Ishikawa (cell line): ENCODE results near the gene VIPR2.

Experiments used
- CEBPB ChIP-seq: IDR thresholded peaks from 2 replicates; pipeline ENCODE4 v1.6.1; 2012
- CREB1 ChIP-seq: IDR thresholded peaks from 2 replicates; pipeline ENCODE4 v1.6.1; 2012; ENCODE audit warnings: low read depth
- EGR1 ChIP-seq: IDR thresholded peaks from 2 replicates; pipeline ENCODE4 v1.6.1; 2012
- EP300 ChIP-seq: IDR thresholded peaks from 2 replicates; pipeline ENCODE4 v1.6.1; 2012; ENCODE audit warnings: borderline replicate concordance
- FOXM1 ChIP-seq: IDR thresholded peaks from 2 replicates; pipeline ENCODE4 v1.6.1; 2012; ENCODE audit warnings: low read depth, borderline replicate concordance
- MAX ChIP-seq: IDR thresholded peaks from 2 replicates; pipeline ENCODE4 v1.6.1; 2012
- NFIC ChIP-seq: IDR thresholded peaks from 2 replicates; pipeline ENCODE4 v1.6.1; 2012
- RAD21 ChIP-seq: IDR thresholded peaks from 2 replicates; pipeline ENCODE4 v1.6.1; 2012; ENCODE audit warnings: low read depth
- REST ChIP-seq: IDR thresholded peaks from 2 replicates; pipeline ENCODE4 v1.6.1; 2012; ENCODE audit warnings: low read depth, mild to moderate bottlenecking
- TAF1 ChIP-seq: IDR thresholded peaks from 2 replicates; pipeline ENCODE4 v1.6.1; 2012; ENCODE audit warnings: low read depth, mild to moderate bottlenecking
- TCF12 ChIP-seq: IDR thresholded peaks from 2 replicates; pipeline ENCODE4 v1.6.1; 2012; ENCODE audit warnings: low read depth
- TEAD4 ChIP-seq: IDR thresholded peaks from 2 replicates; pipeline ENCODE4 v1.6.1; 2012
- USF1 ChIP-seq: IDR thresholded peaks from 2 replicates; pipeline ENCODE4 v1.6.1; 2012
- YY1 ChIP-seq: IDR thresholded peaks from 2 replicates; pipeline ENCODE4 v1.6.1; 2012; ENCODE audit warnings: low read depth
- ZBTB7A ChIP-seq: IDR thresholded peaks from 2 replicates; pipeline ENCODE4 v1.6.1; 2012; ENCODE audit warnings: low read depth

Gene VIPR2

GRCh38 chr7:159051916-159052315 is 92.8 kb downstream of the VIPR2 start:
- TF ChIP-seq ZBTB7A (no peak), CEBPB (no peak), CREB1 (no peak), TEAD4 (no peak), FOXM1 (no peak), EP300 (no peak), YY1 (no peak), REST (no peak), RAD21 (no peak), MAX (no peak), EGR1 (no peak), NFIC (no peak), TCF12 (no peak), TAF1 (no peak), USF1 (no peak)

- TF ChIP-seq EP300, result no peak
- no peak for TF ChIP-seq TAF1
- TF ChIP-seq YY1, result no peak
- no peak for TF ChIP-seq MAX
- TF ChIP-seq REST, result no peak
- TF ChIP-seq CREB1, result no peak
- no peak for TF ChIP-seq NFIC
- no peak for TF ChIP-seq USF1
- TF ChIP-seq FOXM1, result no peak
- no peak for TF ChIP-seq CEBPB
- no peak for TF ChIP-seq RAD21
- no peak for TF ChIP-seq TCF12
- no peak for TF ChIP-seq TEAD4
Observed at GRCh38 chr7:159050704-159051103, 94.0 kb downstream of the VIPR2 start.

GRCh38 chr7:159049266-159050025 is 95.2 kb downstream of the VIPR2 start:
- TF ChIP-seq RAD21 (no peak), MAX (no peak), REST (no peak), EP300 (no peak), USF1 (no peak), YY1 (no peak), EGR1 (no peak), NFIC (no peak), ZBTB7A (no peak), TEAD4 (no peak)

GRCh38 chr7:159048656-159049055 is 96.0 kb downstream of the VIPR2 start:
- TF ChIP-seq EP300, result no peak
- TF ChIP-seq TEAD4, result no peak
- no peak for TF ChIP-seq RAD21
